K562 (cell line): ENCODE measurements around the gene LRP1. TPM values are rescaled to one million over a fixed set of nuclear protein-coding genes. Genes with fewer than 3 reads are reported as not detected.

Experiments used
- ATAC-seq: fragments of 200-7000 bp; cut with Tn5 transposase; 3 replicates; pipeline ENCODE4 v1.9.1; 2020; ENCODE audit warnings: moderate library complexity
- BruUV-seq: library from RNA; stranded (reverse); fragments of 400-500 nt; replicated peaks from 2 replicates; lab custom pipeline; 2021; lab: Mats Ljungman, UMichigan
- CTCF ChIA-PET: fragments of 300-600 bp; formaldehyde crosslinking; extraction: SDS; loops from one replicate; lab custom pipeline; 2021; ENCODE audit warnings: low intra/inter-chr PET ratio; lab: Yijun Ruan, JAX
- POLR2A ChIA-PET: fragments of 300-600, 350-650 bp; sonication (Branson Sonifier 250); formaldehyde crosslinking; extraction: SDS; loops from one replicate; lab custom pipeline; 2021; ENCODE audit warnings: antibody characterized with exemption, inconsistent platforms; lab: Yijun Ruan, JAX
- DNase-seq, 4 experiments: peaks; one replicate each; pipeline versions ENCODE4 v3.0.0 to v3.0.0-alpha.2; 2011 to 2018; ENCODE audit warnings: low spot score in 3 of 4, mixed read lengths in 3 of 4; ENCODE audit errors: extremely low read depth in 1 of 4
- FAIRE-seq: peaks from 2 replicates; lab custom pipeline; 2011; peaks lifted over from hg19 to GRCh38; lab: Jason Lieb, UNC
- H2AFZ ChIP-seq: 2 replicates; pipeline ENCODE4 v1.6.0; 2011; ENCODE audit warnings: low read depth, low read length, control low read depth, inconsistent platforms
- H3K27ac ChIP-seq: fragments of 200-600 bp; 3 replicates; pipeline ENCODE4 v1.8.0; 2011; ENCODE audit warnings: low read depth, mild to moderate bottlenecking, control low read depth, inconsistent platforms, low read length, moderate library complexity, mixed read lengths; ENCODE audit errors: extremely low read depth
- H3K27me3 ChIP-seq, 2 experiments: fragments of 300-600 bp in 1 of 2; 2 replicates in 1 of 2; 3 replicates in 1 of 2; pipeline versions ENCODE4 v1.6.0 to v1.8.0; 2011; ENCODE audit warnings: inconsistent platforms in 2 of 2, low read length in 2 of 2, mild to moderate bottlenecking in 1 of 2, mixed read lengths in 1 of 2, moderate library complexity in 1 of 2; ENCODE audit not compliant: control insufficient read depth in 2 of 2, insufficient read depth in 2 of 2
- H3K36me3 ChIP-seq: fragments of 300-600 bp; 3 replicates; pipeline ENCODE4 v1.8.0; 2011; ENCODE audit warnings: mild to moderate bottlenecking, low read length, inconsistent platforms; ENCODE audit not compliant: control insufficient read depth, insufficient read depth
- H3K4me1 ChIP-seq, 2 experiments: fragments of 200-600 bp in 1 of 2; replicated peaks in 1 of 2; 2 replicates in 1 of 2; 3 replicates in 1 of 2; pipeline versions ENCODE4 v1.5.1 to v1.8.0; 2011; ENCODE audit warnings: inconsistent platforms in 2 of 2, low read length in 2 of 2, mild to moderate bottlenecking in 1 of 2, mixed read lengths in 1 of 2, moderate library complexity in 1 of 2; ENCODE audit not compliant: control insufficient read depth in 2 of 2, insufficient read depth in 2 of 2
- H3K4me2 ChIP-seq: 2 replicates; pipeline ENCODE4 v1.6.1; 2011; ENCODE audit warnings: low read length, control low read depth, inconsistent platforms, mixed read lengths; ENCODE audit not compliant: insufficient read depth
- H3K4me3 ChIP-seq: fragments of 200-600 bp; sonication (generic), shearing (Covaris generic); 2 replicates; pipeline ENCODE4 v1.5.1; 2016; ENCODE audit warnings: control low read depth, inconsistent platforms
- H3K79me2 ChIP-seq: fragments of 200-600 bp; 3 replicates; pipeline ENCODE4 v1.8.0; 2011; ENCODE audit warnings: low read length, inconsistent platforms; ENCODE audit not compliant: control insufficient read depth, insufficient read depth
- H3K9ac ChIP-seq, 2 experiments: 2 replicates each; pipeline versions ENCODE4 v1.6.0 to v1.6.1; 2011; ENCODE audit warnings: low read depth in 2 of 2, low read length in 2 of 2, control low read depth in 1 of 2, inconsistent platforms in 1 of 2, mild to moderate bottlenecking in 1 of 2, mixed read lengths in 1 of 2; ENCODE audit not compliant: insufficient read depth in 1 of 2
- H3K9me1 ChIP-seq: one replicate; pipeline ENCODE4 v1.6.0; 2011; ENCODE audit warnings: inconsistent platforms, mild to moderate bottlenecking, low read length, moderate library complexity; ENCODE audit not compliant: control insufficient read depth, insufficient read depth
- H3K9me3 ChIP-seq: replicated peaks from 2 replicates; pipeline ENCODE4 v1.5.1; 2011; ENCODE audit warnings: low read depth, low read length, inconsistent platforms; ENCODE audit not compliant: control insufficient read depth, insufficient read depth
- H4K20me1 ChIP-seq: replicated peaks from 2 replicates; pipeline ENCODE4 v1.6.1; 2011; ENCODE audit warnings: low read length, inconsistent platforms, mixed read lengths; ENCODE audit not compliant: control insufficient read depth, insufficient read depth
- CREB1 ChIP-seq, 2 experiments: sonication (generic) in 1 of 2; formaldehyde crosslinking in 1 of 2; IDR thresholded peaks; 2 replicates each; pipeline versions ENCODE4 v1.6.1 to v1.8.0; 2012 to 2022; ENCODE audit warnings: inconsistent platforms in 1 of 2, mild to moderate bottlenecking in 1 of 2, missing genetic modification reagents in 1 of 2, moderate library complexity in 1 of 2
- CREB3 ChIP-seq: fragments of 450-650 bp; conservative IDR thresholded peaks from 2 replicates; pipeline ENCODE4 v1.6.1; 2016; ENCODE audit warnings: missing genetic modification characterization, low read depth, mild to moderate bottlenecking, missing compliant biosample characterization, moderate library complexity
- CSDE1 ChIP-seq, 2 experiments: fragments of 450-650 bp; IDR thresholded peaks; 2 replicates each; pipeline ENCODE4 v1.6.1; 2016; ENCODE audit warnings: mild to moderate bottlenecking in 1 of 2
- GTF2B ChIP-seq: IDR thresholded peaks from 2 replicates; pipeline ENCODE4 v1.6.1; 2011; ENCODE audit not compliant: insufficient read length; ENCODE audit errors: extremely low read depth
- HNRNPH1 ChIP-seq: fragments of 200-400 bp; formaldehyde crosslinking; optimal IDR thresholded peaks from 2 replicates; pipeline ENCODE3; 2017; ENCODE audit warnings: low read depth, mild to moderate bottlenecking, low read length, moderate library complexity
- MXI1 ChIP-seq: IDR thresholded peaks from 2 replicates; pipeline ENCODE4 v1.6.1; 2011; ENCODE audit warnings: low read depth, mild to moderate bottlenecking, improper control_type of control experiment, low read length
- POLR2B ChIP-seq: fragments of 450-650 bp; IDR thresholded peaks from 2 replicates; pipeline ENCODE4 v1.6.1; 2018; ENCODE audit warnings: low read depth; ENCODE audit not compliant: partially characterized antibody
- PRDM10 ChIP-seq: fragments of 450-650 bp; IDR thresholded peaks from 2 replicates; pipeline ENCODE4 v1.6.1; 2018; ENCODE audit not compliant: partially characterized antibody
- SIRT6 ChIP-seq: IDR thresholded peaks from one replicate; pipeline ENCODE4 v1.6.1; 2012; ENCODE audit warnings: low read depth, mild to moderate bottlenecking, control low read depth, inconsistent platforms, low read length, moderate library complexity
- SMAD3 ChIP-seq: fragments of 450-650 bp; formaldehyde crosslinking; conservative IDR thresholded peaks from 2 replicates; pipeline ENCODE4 v1.4.0; 2020; ENCODE audit warnings: mild to moderate bottlenecking
- ZBTB43 ChIP-seq: sonication (generic); formaldehyde crosslinking; IDR thresholded peaks from 2 replicates; pipeline ENCODE4 v1.8.0; 2023; ENCODE audit warnings: mild to moderate bottlenecking, missing genetic modification reagents
- ZNF124 ChIP-seq: sonication (generic); formaldehyde crosslinking; IDR thresholded peaks from 2 replicates; pipeline ENCODE4 v1.8.1; 2022; ENCODE audit warnings: missing genetic modification reagents
- ZNF134 ChIP-seq: fragments of 250-450 bp; sonication (Bioruptor Pico); conservative IDR thresholded peaks from 2 replicates; pipeline ENCODE4 v1.4.0; 2020
- ZNF143 ChIP-seq: sonication (generic); formaldehyde crosslinking; IDR thresholded peaks from 2 replicates; pipeline ENCODE4 v1.9.0; 2022; ENCODE audit warnings: mild to moderate bottlenecking, missing genetic modification reagents
- ZNF41 ChIP-seq: fragments of 250-450 bp; sonication (Bioruptor Pico); conservative IDR thresholded peaks from 2 replicates; pipeline ENCODE4 v1.4.0; 2020; ENCODE audit warnings: mild to moderate bottlenecking
- WGBS: fragments of 100-300 bp; shearing (Covaris generic); methylation state at CpG from one replicate; pipeline ENCODE4 v1.1.6; 2016; ENCODE audit warnings: low coverage, mixed read lengths; ENCODE audit not compliant: insufficient coverage; ENCODE audit errors: missing lambda C conversion rate; 5-methylcytosine and 5-hydroxymethylcytosine counted together
- in situ Hi-C: fragments of 300-500 bp; cut with MboI; formaldehyde crosslinking; loops from 4 replicates; pipeline ENCODE4 v1.15.0; 2018; ENCODE audit warnings: inconsistent platforms, mixed read lengths
- intact Hi-C: fragments of 100-400 bp; cut with micrococcal nuclease; formaldehyde crosslinking; loops from 2 replicates; pipeline ENCODE4 v1.14.2; 2022
- polyA plus RNA-seq, 8 experiments: library from polyadenylated mRNA; depleted of rRNA in 4 of 8; stranded (reverse) in 5 of 8; unstranded in 3 of 8; fragments of >200 nt; fragmentation: Nextera tagmentation in 2 of 8; fragmentation: Illumina TruSeq in 1 of 8; extraction: Ambion mirVana in 2 of 8; extraction: Trizol in 1 of 8; gene quantifications; 2 replicates each; pipeline versions ENCODE4 v1.2.1 to v1.2.3, GENCODE V29; 2011 to 2014; ENCODE audit warnings: inconsistent platforms in 1 of 8, missing spikeins in 1 of 8
- total RNA-seq, 7 experiments: library from RNA; depleted of rRNA in 6 of 7; stranded (reverse); fragments of >200 nt in 6 of 7; fragmentation: Illumina TruSeq in 2 of 7; extraction: Trizol in 2 of 7; gene quantifications; 2 replicates each; pipeline versions ENCODE4 v1.2.1 to v1.2.3, GENCODE V29; 2011 to 2021; ENCODE audit warnings: low replicate concordance in 1 of 7

The LRP1 gene
- total and polyA plus RNA-seq, 9 of the 15 experiments (the other 6 are each of a cell fraction or from before 2014, with no cell fraction given) = 0.04 to 0.64 (median 0.19) TPM; not detected in 2

GRCh38 chr12:57087691-57088353 lies 40.5 kb upstream of the LRP1 start:
- in situ Hi-C loops = no loop called here
- POLR2A ChIA-PET = interaction anchor here (0.5 to 6.0 kb wide), 5 partner anchors 8 to 452 kb away, joined by 3 to 44 read pairs (median 4); partner anchors contain the start of gene NEMP1
- under 1% methylated on average over 21 of the region's 37 CpGs for WGBS
- no peak for TF ChIP-seq ZBTB43
- peak; percentile 78 for TF ChIP-seq PRDM10
- TF ChIP-seq CSDE1 (IDR thresholded peaks at IDR 0.05) = no peak
- TF ChIP-seq ZNF124 (CRISPR knock-in tag) = no peak
- TF ChIP-seq POLR2B = no peak
- no peak for TF ChIP-seq CREB3 (tag)
- TF ChIP-seq ZNF41 (CRISPR knock-in tag) = no peak
- TF ChIP-seq ZNF143 = no peak
- TF ChIP-seq MXI1 = no peak
- no peak for TF ChIP-seq HNRNPH1
- TF ChIP-seq GTF2B = no peak
- no peak for TF ChIP-seq ZNF134 (CRISPR knock-in tag)
- no peak for TF ChIP-seq SMAD3 (CRISPR knock-in tag)
- TF ChIP-seq CREB1 (IDR thresholded peaks at IDR 0.05) = 0 out of 2 replicates have a peak, but pooled peaks have one; percentile 12
- peak; percentile 27; the same call in 1 of the 2 replicates for TF ChIP-seq CREB1 (CRISPR knock-in tag; IDR thresholded peaks at IDR 0.05)
- TF ChIP-seq SIRT6 = no peak

More at GRCh38 chr12:57087691-57088353, 40.5 kb upstream of the LRP1 start:
- ATAC-seq (peak; percentile 63), DNase-seq (peak; percentile 80 to 96 (median 86)), FAIRE-seq (peak; percentile 62)
- Histone ChIP-seq H4K20me1 (peaks cover 5% of the 10 kb centered on the region), H3K27me3 (no peaks in the 10 kb centered on the region), H2AFZ (peak overlapping the region; percentile 74), H3K79me2 (peaks cover 38% of the 10 kb centered on the region), H3K9me1 (no peaks in the 10 kb centered on the region), H3K4me3 (peak overlapping the region; percentile 73), H3K4me2 (peak overlapping the region; percentile 93), H3K9ac (peak overlapping the region; percentile 93 to 98), H3K9me3 (no peaks in the 10 kb centered on the region), H3K36me3 (peaks cover 23% of the 10 kb centered on the region), H3K4me1 (peaks cover 29 to 60% of the 10 kb centered on the region in 2 experiments), H3K27ac (peak overlapping the region; percentile 93)
- BruUV-seq = no TSS peak
- CTCF ChIA-PET = interaction anchor here (1.3 kb wide), 2 partner anchors 19 to 25 kb away, joined by 3 read pairs; no protein-coding TSS in a partner anchor
- intact Hi-C loops = loop anchor here (1.0 to 10.0 kb wide), 2 partner anchors 23 to 453 kb away; partner anchors contain the start of genes BAZ2A and STAT6
